Measurements from ENCODE around the gene C1QTNF7. TPM values are rescaled to one million over a fixed set of nuclear protein-coding genes. Genes with fewer than 3 reads are reported as not detected.

C1QTNF7 gene
- total RNA-seq, 1 donor from 2014 or later = 2.1 TPM

DNA sequence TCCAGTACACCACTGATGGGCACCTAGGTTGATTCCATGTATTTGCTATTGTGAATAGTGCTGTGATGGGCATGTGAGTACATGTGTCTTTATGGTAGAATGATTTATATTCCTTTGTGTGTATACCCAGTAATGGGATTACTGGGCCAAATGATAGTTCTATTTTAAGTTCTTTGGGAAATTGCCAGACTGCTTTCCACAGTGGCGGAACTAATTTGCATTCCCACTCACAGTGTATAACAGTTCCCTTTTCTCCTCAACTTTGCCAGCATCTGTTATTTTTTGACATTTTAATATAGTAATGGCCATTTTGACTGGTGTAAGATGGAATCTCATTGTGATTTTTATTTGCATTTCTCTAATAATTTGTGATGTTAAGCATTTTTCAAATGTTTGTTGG, 67.8 kb downstream of the C1QTNF7 start:
- H3K9ac ChIP-seq (ENCODE audit: low read depth in 1 of 3, low read length in 3 of 3) = no peak overlapping the region
- no peak overlapping the region for H3K27ac ChIP-seq (ENCODE audit: low read depth, low read length)
- H3K36me3 ChIP-seq (ENCODE audit: control insufficient read depth in 3 of 3, insufficient read depth in 3 of 3, low read length in 3 of 3) = peaks cover 0 to 2% (median 0%) of the 10 kb centered on the region in 3 donors
- H3K9me3 ChIP-seq (ENCODE audit: control insufficient read depth in 3 of 3, low read length in 3 of 3) = peaks cover 0 to 2% (median 0%) of the 10 kb centered on the region in 3 donors
- H3K4me3 ChIP-seq (ENCODE audit: low read length in 3 of 3) = no peak overlapping the region
- no peaks in the 10 kb centered on the region for H3K4me1 ChIP-seq (ENCODE audit: control insufficient read depth in 3 of 3, insufficient read depth in 3 of 3, low read length in 3 of 3)
- H3K27me3 ChIP-seq (ENCODE audit: control insufficient read depth in 3 of 3, insufficient read depth in 3 of 3, low read length in 3 of 3) = no peaks in the 10 kb centered on the region

Small RNAs within 50 kb of the gene (small RNA-seq; reads per million reads assigned to genes)
- not detected for gene AC007016.1

Other genes starting within 250 kb of the C1QTNF7 start
- 7.8 TPM for gene CC2D2A, start 41.8 kb downstream of the C1QTNF7 start, total RNA-seq
- gene FBXL5, start 227.3 kb downstream of the C1QTNF7 start, total RNA-seq = 133 TPM